Right ventricle myocardium inferior (tissue), 1 donor: ENCODE data around the gene ENOX1. TPM values are rescaled to one million over a fixed set of nuclear protein-coding genes. Genes with fewer than 3 reads are reported as not detected.

Experiments used
- total RNA-seq: library from RNA; stranded (reverse); fragmentation: NEBNext Ultra II Directional; extraction: Animal tissue kit (Norgen Biotek cat#: 25700); gene quantifications from one replicate; pipeline ENCODE4 v1.2.1, GENCODE V29; 2021
- donor health status: DM: no; HTN: yes; CAD: no; lungs with severe emphysema.

ENOX1 gene
- total RNA-seq, 1 donor from 2014 or later: 6.1 TPM

Other genes starting within 250 kb of the ENOX1 start
- gene CCDC122, start 92.8 kb upstream of the ENOX1 start, total RNA-seq: 2.6 TPM
- 4.9 TPM for gene LACC1, start 92.9 kb upstream of the ENOX1 start, total RNA-seq